DMS 273 (cell line): ENCODE measurements around the gene FMR1.
A peak's percentile ranks its signal among the peaks of the same experiment; 100 is the strongest.

Experiments used
- DNase-seq: peaks from one replicate; lab custom pipeline; 2025; ENCODE audit not compliant: unreplicated experiment; lab: John Stamatoyannopoulos, UW

FMR1 gene

GRCh38 chrX:147911192-147912022, at the start of gene FMR1:
Gene FMR1 (plus strand): TSS chrX:147911919. CDS start chrX:147912180, 261 bp downstream.
- DNase-seq = peak; percentile 97

GRCh38 chrX:147875866-147876596, 35.7 kb upstream of the FMR1 start:
- peak; percentile 27 for DNase-seq

GRCh38 chrX:147876849-147877646, 34.7 kb upstream of the FMR1 start:
- DNase-seq = no peak

- no peak for DNase-seq
Observed at GRCh38 chrX:147877726-147878125, 34.0 kb upstream of the FMR1 start.

- peak; percentile 15 for DNase-seq
Observed at GRCh38 chrX:147884958-147885357, 26.8 kb upstream of the FMR1 start.

- no peak for DNase-seq
Observed at GRCh38 chrX:147890756-147891155, 21.0 kb upstream of the FMR1 start.

- DNase-seq = no peak
Observed at GRCh38 chrX:147891896-147892295, 19.8 kb upstream of the FMR1 start.

GRCh38 chrX:147893741-147894140, 18.0 kb upstream of the FMR1 start:
- no peak for DNase-seq

GRCh38 chrX:147894366-147894963, 17.3 kb upstream of the FMR1 start:
- DNase-seq = peak; percentile 13

GRCh38 chrX:147897117-147897516, 14.6 kb upstream of the FMR1 start:
- DNase-seq = no peak

GRCh38 chrX:147898951-147899350, 12.8 kb upstream of the FMR1 start:
- no peak for DNase-seq

- peak; percentile 19 for DNase-seq
Observed at GRCh38 chrX:147899379-147900114, 12.2 kb upstream of the FMR1 start.

- DNase-seq = no peak
Observed at GRCh38 chrX:147900349-147900748, 11.4 kb upstream of the FMR1 start.

GRCh38 chrX:147901461-147902126, 10.1 kb upstream of the FMR1 start:
- DNase-seq = no peak

GRCh38 chrX:147902270-147902669, 9.4 kb upstream of the FMR1 start:
- no peak for DNase-seq

- DNase-seq = no peak
Observed at GRCh38 chrX:147908106-147908505, 3.6 kb upstream of the FMR1 start.

- DNase-seq = no peak
Observed at GRCh38 chrX:147910607-147911006, 1.1 kb upstream of the FMR1 start.

- peak; percentile 62 for DNase-seq
Observed at GRCh38 chrX:147912093-147912801, 528 bp downstream of the FMR1 start.

- DNase-seq = no peak
Observed at GRCh38 chrX:147913570-147913969, 1.9 kb downstream of the FMR1 start.
